HG02973 (cell line): Measurements from ENCODE around the gene SNX10.
A peak's percentile ranks its signal among the peaks of the same experiment; 100 is the strongest.
"Not testable (repeated sequence)": the region's sequence is repeated elsewhere in the genome, so short reads cannot be mapped to it uniquely, and the experiment has no call there.

Experiments
- ATAC-seq: cut with Tn5 transposase; IDR thresholded peaks from one replicate; pipeline ENCODE4 v1.9.1; 2021; ENCODE audit warnings: moderate library complexity; ENCODE audit not compliant: unreplicated experiment

SNX10 gene

GRCh38 chr7:26291699-26292538 is at the start of gene SNX10:
Gene SNX10, plus strand, starts transcription at chr7:26291862. Its CDS starts 54,581 bp downstream, at chr7:26346443.
- ATAC-seq, result peak; percentile 65

- no peak for ATAC-seq
Measured at GRCh38 chr7:26245150-26245549, 46.5 kb upstream of the SNX10 start.

GRCh38 chr7:26250239-26250638 is 41.4 kb upstream of the SNX10 start:
- no peak for ATAC-seq

- not testable (repeated sequence) for ATAC-seq
Measured at GRCh38 chr7:26261866-26262265, 29.8 kb upstream of the SNX10 start.

- no peak for ATAC-seq
Measured at GRCh38 chr7:26265065-26265464, 26.6 kb upstream of the SNX10 start.

- ATAC-seq, result no peak
Measured at GRCh38 chr7:26265499-26266075, 26.1 kb upstream of the SNX10 start.

GRCh38 chr7:26267601-26268166 is 24.0 kb upstream of the SNX10 start:
- no peak for ATAC-seq

- no peak for ATAC-seq
Measured at GRCh38 chr7:26275213-26275612, 16.4 kb upstream of the SNX10 start.

- ATAC-seq, result no peak
Measured at GRCh38 chr7:26278770-26279169, 12.9 kb upstream of the SNX10 start.

GRCh38 chr7:26279405-26279804 is 12.3 kb upstream of the SNX10 start:
- peak; percentile 50 for ATAC-seq

- ATAC-seq, result no peak
Measured at GRCh38 chr7:26280097-26280496, 11.6 kb upstream of the SNX10 start.

GRCh38 chr7:26280723-26281122 is 10.9 kb upstream of the SNX10 start:
- ATAC-seq, result no peak

GRCh38 chr7:26284477-26284876 is 7.2 kb upstream of the SNX10 start:
- no peak for ATAC-seq

GRCh38 chr7:26284995-26285632 is 6.5 kb upstream of the SNX10 start:
- no peak for ATAC-seq

GRCh38 chr7:26286157-26286556 is 5.5 kb upstream of the SNX10 start:
- ATAC-seq, result no peak

- not testable (repeated sequence) for ATAC-seq
Measured at GRCh38 chr7:26288126-26288525, 3.5 kb upstream of the SNX10 start.

GRCh38 chr7:26291251-26291650 is 411 bp upstream of the SNX10 start:
- ATAC-seq, result no peak

- no peak for ATAC-seq
Measured at GRCh38 chr7:26292768-26293560, 1.3 kb downstream of the SNX10 start.

GRCh38 chr7:26293569-26294308 is 2.1 kb downstream of the SNX10 start:
- peak; percentile 61 for ATAC-seq

GRCh38 chr7:26295015-26295414 is 3.4 kb downstream of the SNX10 start:
- no peak for ATAC-seq
